D341Med (cell line): ENCODE measurements around the gene ACBD3.
"Not testable (repeated sequence)": the region's sequence is repeated elsewhere in the genome, so short reads cannot be mapped to it uniquely, and the experiment has no call there.

Experiments
- DNase-seq: peaks from one replicate; pipeline ENCODE4 v3.0.0; 2012; ENCODE audit warnings: low spot score

The ACBD3 gene

DNA sequence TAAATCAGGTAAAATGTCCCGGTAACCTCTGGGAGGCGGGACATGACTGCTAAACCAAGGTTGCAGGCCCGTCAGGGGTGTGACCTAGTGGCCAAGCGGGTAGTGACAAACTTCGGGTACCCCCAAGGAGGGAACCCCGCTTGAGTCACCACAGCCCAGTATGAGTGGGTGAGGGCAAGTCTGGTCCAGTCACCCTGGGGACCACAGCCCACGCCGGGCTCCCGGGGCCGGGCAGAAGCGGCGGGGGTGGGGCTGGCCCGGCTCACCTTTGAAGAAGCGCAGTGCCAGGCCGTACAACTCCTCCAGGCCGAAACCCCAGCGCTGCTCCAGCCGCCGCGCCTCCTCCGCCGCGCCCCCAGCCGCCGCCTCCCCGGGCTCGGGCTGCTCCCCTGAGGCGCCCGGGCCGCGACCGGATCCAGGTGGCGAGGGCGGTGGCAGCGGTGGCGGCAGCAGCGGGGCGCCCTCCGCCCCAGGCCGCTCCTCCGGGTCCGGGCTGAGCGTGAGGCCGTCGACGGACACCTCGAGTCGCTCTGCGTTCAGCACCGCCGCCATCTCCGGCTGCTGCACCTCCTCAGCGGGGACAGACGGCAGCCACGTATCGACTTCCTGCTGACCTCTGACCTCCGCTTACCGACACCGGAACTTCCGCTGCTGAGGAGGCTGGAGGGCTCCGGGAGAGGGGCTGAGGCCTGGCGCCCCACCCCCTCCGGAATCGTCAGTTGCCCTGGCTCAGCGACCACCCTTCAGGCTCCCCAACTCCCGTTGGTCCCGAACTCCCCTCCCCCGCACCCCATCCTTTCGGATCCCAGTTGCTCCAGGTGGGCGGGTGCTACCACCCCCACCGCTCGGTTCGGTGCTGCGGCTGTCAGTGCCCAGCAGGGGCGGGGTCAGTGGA lies at the start of gene ACBD3:
TSS of gene ACBD3 (minus strand) at position 618 of the 895 bp plus-strand sequence. CDS start at position 552, 66 bp downstream.
- DNase-seq: peak; percentile 97

DNA sequence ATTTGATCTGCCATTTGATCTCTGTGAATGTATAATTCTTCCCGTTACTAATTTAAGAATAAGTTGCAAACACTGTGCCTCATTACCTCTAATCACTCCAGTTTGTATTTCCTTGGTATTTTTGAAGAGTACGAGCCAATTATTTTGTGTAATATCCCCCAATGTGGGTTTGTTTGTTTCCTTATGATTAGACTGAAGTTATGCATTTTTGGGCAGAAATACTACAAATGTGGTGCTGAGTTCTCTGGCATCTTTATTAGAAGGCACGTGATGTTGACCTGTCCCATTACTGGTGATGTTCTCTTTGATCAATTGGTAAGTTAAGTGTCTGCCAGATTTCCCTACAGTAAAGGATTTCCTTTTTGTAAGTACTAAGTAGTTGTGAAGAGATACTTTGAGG lies 47.3 kb upstream of the ACBD3 start:
- no peak for DNase-seq

DNA sequence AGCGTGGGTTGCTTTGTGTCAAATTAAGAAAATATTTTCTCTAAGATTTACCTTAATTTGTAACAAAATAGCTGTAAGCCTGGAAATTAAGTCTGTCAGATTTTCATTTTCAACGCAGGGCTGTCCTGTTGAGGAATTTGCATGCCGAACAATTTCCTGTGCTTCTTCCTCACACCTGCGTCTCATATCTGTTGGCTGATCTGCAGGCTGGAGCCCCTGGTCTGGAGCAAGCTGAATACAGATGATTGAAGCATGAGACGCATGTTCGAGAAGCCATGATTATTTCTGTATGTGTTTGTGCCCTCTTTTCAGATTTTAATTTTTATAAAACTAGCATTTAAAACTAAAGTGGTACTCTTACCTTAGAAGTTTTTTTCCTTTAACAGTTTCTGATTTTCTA lies 46.8 kb upstream of the ACBD3 start:
- DNase-seq: no peak

DNA sequence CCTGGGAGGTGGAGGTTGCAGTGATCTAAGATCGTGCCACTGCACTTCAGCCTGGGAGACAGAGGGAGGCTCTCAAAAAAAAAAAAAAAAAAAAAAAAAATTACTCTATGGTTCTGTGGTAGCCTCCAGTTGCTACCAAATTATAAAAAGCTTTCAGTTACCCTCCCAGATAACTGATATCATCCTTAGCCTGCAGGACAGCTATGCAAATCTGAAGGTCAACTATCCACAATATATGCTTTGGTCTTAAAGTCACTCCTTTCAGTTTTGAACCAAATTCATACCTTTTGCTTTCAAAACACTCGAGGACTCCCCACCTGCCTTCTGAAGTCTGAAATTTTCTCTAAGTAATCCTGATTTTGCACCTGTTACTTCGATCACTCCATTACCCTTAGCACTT lies 40.1 kb upstream of the ACBD3 start:
- no peak for DNase-seq

DNA sequence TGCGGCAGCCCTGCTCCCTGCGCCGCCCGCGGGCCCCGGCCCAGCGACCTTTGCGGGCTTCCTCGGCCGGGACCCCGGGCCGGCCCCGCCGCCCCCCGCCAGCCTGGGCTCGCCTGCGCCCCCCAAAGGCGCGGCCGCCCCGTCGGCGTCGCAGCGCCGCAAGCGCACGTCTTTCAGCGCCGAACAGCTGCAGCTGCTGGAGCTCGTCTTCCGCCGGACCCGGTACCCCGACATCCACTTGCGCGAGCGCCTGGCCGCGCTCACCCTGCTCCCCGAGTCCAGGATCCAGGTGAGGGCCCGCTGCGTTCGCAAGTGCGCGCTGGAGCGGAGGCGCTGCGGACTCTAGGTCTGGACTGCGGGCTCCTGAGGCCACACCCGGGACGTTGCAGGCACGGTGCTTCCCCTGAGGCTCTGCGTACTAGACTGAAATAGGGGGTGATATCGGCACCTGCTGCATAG lies 37.3 kb upstream of the ACBD3 start:
- peak; percentile 89 for DNase-seq

DNA sequence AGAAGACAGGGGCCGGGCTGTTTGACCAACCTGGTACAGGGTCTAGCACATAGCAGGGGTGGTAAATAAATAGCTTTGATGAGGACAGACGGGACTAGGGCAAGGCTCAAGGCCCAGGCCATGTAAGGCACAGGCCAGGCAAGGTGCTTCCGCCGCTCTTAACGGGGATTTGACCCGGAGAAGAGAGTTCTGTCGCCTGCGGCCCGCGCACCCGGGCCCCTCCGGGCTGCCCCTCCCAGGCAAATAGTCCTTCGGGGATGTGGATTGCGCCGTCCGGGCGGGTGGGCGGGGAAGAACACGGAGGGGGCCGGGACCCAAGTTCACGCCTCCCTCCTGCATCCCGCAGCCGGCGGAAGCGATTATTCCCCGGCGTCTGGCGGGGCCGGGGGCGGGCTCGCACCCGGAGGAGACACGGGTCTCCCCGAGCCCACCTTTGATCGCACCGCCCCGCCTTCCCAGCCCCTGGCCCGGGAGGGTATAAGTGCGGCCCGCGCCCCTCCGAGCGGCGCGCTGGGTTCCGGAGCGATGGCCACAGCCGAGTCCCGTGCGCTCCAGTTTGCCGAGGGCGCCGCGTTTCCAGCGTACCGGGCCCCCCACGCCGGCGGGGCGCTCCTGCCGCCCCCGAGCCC lies 36.7 kb upstream of the ACBD3 start, which contains the start of gene MIXL1:
TSS of gene MIXL1 (plus strand) at position 508 of the 629 bp plus-strand sequence. CDS start at position 526, 18 bp downstream.
- DNase-seq: no peak

DNA sequence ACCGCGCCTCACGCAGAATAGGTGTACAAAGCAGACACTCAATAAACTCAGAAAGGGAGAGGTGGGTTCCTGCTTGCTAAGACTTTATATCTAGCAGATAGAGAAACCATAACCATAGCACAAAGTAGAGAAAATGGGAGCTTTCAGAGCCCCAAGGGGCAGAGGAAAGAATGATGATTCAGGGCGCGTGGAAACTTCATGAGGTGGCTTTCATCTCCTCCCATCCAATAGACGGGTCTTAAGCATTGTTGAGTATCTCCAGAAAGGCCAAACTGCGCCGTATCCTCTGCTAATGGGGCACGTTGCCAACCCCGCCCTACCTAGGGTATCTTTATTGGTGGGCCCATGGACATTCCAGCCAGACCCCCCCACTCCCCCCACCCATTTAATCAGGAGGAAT lies 36.1 kb upstream of the ACBD3 start:
- DNase-seq: no peak

DNA sequence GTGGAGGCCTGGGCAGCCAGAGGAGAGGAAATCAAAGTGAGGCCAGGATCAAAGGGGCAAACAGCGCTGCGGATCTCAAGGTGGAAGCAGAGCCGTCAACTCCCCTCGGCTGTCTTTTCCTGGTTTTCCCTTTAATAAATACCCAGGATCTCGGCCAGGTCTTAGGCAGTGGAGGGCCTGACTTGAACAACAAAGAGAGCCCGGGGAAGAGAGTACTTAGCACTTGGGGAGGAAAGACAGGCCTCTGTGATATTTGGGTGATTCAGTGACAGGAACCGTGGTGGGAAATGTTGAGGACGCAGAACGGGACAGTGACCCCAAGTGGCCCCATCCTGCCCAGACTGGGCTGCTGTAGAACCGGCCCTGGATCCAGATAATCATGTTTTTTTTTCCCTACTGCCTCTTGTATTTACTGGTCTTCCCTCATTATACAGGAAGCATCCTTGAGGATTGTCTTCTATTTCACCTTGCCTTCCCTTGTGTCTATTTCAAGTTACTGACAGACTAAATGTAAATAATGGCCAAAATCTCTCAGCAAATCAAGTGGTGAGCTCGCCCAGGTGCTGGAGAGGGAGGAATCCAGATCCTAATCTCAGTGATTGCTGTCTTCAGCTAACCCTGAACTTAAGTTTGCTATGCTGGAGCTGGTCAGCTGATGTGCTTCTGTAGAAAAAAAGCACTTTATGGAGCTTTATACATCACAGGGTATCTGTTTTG lies 34.1 kb upstream of the ACBD3 start:
- no peak for DNase-seq

DNA sequence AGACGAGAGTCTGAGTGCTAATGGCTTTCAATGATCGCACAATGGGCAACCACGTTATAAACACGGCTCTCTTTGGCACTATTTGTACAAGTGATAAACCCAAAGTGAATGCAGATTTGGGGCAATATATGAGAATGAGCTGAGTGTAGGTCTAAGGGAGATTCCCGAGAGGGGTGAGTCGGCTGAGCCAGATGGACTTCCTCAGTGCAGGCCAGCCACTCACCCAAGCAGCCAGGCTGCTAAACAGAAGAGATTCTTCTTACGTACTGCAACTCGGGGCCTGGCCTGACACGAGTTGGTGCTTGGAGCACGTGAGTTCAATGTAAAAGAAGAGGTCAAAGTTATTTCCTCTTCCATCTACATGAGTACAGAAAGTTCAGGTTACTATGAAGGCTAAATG lies 30.7 kb upstream of the ACBD3 start:
- DNase-seq: no peak

DNA sequence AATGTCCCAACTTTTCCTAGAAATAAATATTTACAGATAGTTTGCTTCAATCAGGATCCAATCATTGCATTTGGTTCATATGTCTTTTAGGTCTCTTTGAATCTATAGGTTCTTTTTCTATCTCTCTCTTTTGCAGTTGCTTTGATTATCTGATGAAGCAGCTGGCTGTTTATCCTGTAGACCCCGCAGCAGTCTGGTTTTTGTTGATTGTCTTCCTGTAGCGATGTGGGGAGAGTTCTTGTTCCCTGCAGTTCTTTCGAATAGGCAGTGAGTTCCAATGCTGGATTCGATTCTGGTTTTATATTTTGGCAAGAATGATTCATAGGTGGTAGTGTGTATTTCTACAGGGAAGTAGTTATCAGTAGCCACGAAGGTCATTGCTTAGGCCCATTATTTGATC lies 29.5 kb upstream of the ACBD3 start:
- DNase-seq: no peak

DNA sequence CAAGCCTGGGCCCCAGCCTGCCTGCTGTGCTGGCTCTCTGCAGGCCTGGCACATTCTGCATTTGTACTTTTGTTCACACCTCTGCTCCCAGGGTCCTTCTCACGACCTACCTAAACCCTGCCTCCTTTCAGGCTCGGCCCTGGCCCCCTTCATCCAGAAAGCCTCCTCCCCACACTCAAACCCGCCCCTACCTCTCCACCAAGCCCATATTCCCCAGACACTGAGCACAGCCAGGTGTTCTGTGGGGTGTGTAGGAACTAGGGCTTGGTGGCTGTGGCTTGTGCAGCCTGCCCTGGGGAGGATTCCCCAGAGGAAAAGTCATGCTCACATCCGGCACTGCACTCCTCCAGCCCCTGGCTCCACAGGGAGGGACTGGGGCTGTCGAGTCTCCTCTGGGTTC lies 28.7 kb upstream of the ACBD3 start:
- DNase-seq: no peak

DNA sequence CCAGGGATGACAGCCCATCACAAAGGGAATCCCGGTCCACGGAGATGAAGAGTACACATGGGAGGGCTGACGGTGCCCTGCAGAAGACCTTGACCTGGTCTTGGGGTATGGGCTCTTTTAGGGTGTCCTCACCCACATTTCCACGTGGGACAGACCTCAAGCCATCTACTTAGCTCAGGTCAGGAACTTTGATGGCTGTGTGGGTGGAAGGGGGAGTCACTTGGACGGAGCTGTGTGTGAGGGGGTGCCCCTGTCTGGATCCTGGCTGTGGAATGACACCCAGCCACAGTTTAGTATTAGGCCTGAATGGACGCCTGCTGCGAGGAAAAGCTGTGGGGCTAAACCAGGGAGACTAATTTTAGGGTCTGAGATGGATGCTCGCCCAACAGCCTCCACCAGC lies 26.0 kb upstream of the ACBD3 start:
- DNase-seq: no peak

DNA sequence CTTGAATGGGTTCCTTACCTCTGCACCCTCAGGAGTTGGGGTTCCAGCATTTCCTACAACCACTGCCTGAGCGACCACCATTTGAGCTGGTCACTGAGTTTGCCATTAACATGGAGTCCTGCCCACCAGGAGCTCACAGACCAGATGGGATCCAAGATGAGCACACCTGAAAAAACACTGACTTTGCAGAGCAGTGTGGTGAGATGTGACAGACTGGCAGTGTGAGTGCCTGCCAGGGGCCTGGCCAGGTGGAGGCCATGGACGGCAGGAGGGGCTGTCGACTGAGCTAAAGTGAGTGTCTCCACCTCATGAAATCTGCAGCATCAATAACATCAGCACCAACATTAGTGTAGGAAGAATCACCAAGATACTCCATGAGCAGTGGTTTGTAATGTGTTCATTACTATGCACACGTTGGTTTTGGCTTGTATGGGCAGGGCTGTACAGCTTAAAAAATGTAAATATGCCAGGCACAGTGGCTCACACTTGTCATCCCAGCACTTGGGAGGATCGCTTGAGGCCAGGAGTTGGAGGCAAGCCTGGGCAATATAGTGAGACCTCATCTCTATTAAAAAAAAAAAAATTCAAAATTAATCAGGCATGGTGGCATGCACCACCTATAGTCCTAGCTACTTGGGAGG lies 24.8 kb upstream of the ACBD3 start:
- no peak for DNase-seq

DNA sequence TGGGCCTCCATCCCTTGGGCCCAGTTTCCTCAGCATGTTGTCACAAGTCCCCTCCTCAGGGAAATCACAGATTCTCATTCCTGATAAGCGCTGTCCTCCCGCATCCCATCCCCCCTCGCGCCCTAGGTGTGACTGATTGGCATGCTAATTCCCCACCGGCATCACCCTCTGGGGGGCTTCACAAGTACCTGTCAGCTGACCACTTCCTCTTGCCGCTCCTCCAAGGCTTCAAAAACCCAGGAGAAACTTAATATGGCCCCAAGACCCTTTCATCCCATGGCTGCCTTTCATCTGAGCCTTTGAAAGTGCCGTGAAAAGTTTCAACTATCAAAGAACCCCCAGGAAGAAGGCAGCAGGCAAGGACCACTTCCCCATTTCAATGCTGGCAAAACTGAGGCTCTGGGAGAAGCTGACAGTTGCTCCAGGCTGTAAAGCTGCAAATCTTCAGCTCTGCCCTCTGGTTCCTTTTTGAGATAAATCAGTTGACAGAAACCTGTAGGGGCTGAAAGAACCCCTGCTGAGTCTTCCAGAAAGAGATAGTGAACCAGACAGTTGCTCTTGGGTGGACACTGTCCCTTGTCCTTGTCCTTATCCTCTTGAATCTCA lies 24.1 kb upstream of the ACBD3 start:
- no peak for DNase-seq

DNA sequence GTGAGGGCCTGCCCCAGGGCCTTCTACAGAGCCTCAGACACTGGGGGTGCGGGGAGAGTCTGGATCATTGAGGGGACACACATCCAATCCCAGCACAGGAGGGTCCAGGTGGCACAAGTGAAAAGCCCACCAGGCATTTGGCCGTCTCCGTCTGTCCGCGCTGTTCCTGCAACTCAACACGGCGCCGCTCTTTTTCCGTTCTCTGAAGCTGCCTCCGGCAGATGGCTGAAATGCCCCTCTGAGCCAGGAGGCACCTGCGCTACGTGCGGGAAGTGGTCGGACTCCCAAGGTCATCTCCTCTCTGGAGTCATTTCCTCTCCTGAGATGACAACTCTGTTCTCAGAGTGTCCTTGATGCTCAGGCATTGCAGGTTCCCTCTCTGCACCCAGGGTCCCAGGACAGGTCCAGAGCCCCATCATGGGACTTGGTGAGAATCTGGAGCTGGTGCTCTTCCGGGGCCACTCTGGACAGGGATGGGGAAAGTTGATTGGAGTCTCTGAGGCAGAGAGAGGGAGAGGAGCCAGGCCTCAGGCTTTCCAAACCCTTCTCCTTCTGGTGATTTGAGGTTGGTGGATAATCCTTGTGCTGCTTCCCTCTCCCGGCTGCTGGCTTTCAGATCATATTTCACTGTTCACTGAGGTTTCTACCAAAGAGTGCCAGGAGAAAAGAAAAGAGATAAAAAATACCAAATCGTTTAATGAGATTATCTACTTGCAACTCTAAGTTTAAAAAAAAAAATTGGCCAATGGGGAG lies 22.9 kb upstream of the ACBD3 start:
- peak; percentile 65 for DNase-seq

DNA sequence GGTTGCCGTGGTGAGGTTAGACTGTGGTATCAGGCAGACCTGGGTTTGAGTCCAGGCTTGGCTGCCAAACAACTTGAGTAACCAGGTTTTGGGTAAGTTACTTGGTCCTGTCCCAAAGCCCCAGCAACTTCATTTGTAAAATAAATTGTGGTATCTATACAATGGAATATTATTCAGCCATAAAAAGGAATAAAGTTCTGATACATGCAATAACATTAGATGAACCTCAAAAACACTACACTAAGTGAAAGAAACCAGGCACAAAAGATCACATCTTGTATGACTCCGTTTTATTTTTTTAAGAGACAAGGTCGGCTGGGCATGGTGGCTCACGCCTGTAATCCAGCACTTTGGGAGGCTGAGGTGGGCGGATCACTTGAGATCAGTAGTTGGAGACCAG lies 20.5 kb upstream of the ACBD3 start:
- no peak for DNase-seq

DNA sequence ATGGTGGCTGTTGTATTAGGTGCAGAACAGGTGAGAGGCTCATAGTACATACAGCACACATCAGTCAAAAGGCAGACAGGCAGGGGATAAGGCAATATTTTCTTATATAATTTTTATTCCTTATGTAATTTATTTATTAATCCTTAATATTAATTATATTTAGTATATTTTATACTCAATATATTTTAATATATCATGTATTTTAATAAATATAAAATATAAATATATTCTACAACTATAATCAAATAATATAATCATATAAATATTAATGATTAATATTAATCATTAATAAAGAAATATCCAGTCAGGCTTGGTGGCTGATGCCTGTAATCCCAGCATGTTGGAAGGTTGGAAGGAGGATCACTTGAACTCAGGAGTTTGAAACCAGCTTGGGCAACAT lies 17.7 kb upstream of the ACBD3 start:
- no peak for DNase-seq

DNA sequence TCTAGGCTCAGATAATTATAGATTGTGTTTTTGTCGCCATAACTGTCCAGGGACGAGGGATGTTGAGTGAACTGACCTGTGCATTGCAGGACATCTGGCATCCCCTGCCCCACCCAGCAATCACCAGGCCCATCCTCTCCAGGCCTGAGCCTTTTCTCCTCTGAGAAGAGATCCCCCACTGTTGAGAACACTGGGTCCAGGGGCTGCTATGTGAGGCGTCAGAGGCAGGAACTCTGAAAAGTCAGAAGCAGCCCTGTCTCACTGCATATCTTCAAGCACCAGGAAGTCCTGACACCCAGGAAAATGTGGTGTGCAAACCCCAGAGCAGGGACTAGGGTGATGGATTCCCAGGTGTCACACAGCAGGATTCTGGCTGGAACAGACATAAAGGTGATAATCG lies 17.1 kb upstream of the ACBD3 start:
- no peak for DNase-seq

DNA sequence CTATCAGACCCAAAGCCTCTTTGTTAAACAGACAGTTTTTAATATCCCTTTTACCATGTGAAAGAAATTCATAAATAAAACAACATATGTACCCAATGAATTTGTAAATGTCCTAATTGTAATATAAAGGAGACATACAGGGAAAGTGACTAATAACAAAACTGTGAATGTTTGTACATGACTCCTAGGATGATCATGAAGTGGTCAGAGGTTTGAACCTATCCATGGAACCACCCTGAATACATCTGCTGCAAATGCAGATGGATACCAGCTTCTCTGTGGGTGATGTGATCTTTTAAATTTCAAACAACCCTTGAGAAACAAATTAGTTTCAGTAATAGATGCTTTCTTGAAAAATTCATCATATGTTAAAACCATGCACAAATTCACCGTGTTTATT lies 16.7 kb upstream of the ACBD3 start:
- DNase-seq: no peak

DNA sequence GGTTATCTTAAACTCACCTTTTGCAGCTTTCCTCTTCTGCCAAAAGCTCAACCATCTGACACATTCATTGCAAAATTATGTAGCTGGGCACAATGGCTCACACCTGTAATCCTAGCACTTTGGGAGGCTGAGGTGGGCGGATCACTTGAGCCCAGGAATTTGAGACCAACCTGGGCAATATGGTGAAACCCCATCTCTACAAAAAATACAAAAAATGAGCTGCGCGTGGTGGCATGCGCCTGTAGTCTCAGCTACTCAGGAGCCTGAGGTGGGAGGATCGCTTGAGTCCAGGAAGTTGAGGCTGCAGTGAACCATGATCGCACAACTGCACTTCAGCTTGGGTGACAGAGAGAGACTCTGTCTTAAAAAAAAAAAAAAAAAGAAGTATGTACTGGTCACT lies 16.1 kb upstream of the ACBD3 start:
- DNase-seq: not testable (repeated sequence)

DNA sequence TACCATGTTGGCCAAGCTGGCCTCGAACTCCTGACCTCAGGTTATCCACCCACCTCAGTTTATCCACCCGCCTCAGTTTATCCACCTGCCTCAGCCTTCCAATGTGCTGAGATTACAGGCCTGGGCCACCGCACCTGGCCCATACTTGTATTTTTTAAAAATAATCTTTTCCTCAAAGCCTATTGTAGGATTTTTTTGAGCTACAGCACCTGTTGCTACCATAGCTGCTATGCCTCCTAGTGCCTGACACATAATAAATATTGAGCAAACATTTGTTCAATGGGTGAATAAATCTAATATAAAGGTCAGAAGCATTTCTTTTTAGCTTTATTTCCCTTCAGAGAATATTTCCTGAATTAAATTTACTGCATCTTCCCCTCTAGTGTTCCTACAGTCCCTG lies 15.7 kb upstream of the ACBD3 start:
- DNase-seq: no peak
